Fibroblast of lung (primary cell): ENCODE data around the gene ZFYVE27.

Experiments used
- EZH2 ChIP-seq: IDR thresholded peaks from 2 replicates; pipeline ENCODE4 v1.5.1; 2012; ENCODE audit warnings: low read length, control low read depth, mild to moderate bottlenecking; ENCODE audit errors: missing control alignments
- TF ChIP-seq, protein P1 (sequence below), 2 donors: IDR thresholded peaks in 1 of 2; conservative IDR thresholded peaks in 1 of 2; 1 replicate in 1 of 2; 2 replicates in 1 of 2; pipeline ENCODE4 v1.5.1; 2011 to 2012; ENCODE audit warnings: low read length in 2 of 2, control low read depth in 1 of 2, inconsistent platforms in 1 of 2, low read depth in 1 of 2, mild to moderate bottlenecking in 1 of 2

- TF ChIP-seq, protein P1, sequence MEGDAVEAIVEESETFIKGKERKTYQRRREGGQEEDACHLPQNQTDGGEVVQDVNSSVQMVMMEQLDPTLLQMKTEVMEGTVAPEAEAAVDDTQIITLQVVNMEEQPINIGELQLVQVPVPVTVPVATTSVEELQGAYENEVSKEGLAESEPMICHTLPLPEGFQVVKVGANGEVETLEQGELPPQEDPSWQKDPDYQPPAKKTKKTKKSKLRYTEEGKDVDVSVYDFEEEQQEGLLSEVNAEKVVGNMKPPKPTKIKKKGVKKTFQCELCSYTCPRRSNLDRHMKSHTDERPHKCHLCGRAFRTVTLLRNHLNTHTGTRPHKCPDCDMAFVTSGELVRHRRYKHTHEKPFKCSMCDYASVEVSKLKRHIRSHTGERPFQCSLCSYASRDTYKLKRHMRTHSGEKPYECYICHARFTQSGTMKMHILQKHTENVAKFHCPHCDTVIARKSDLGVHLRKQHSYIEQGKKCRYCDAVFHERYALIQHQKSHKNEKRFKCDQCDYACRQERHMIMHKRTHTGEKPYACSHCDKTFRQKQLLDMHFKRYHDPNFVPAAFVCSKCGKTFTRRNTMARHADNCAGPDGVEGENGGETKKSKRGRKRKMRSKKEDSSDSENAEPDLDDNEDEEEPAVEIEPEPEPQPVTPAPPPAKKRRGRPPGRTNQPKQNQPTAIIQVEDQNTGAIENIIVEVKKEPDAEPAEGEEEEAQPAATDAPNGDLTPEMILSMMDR (conservative IDR thresholded peaks at IDR 0.05 in 1 of 2, IDR thresholded peaks at IDR 0.05 in 1 of 2; ENCODE audit: low read depth in 1 of 2, low read length in 2 of 2): no peak
- no peak for TF ChIP-seq EZH2
These were observed 7.9 kb upstream of the ZFYVE27 start for GRCh38 chr10:97729014-97729413.
